LNCaP clone FGC (cell line): ENCODE results near the gene MAGI2.
A peak's percentile ranks its signal among the peaks of the same experiment; 100 is the strongest.
"Not testable (repeated sequence)": the region's sequence is repeated elsewhere in the genome, so short reads cannot be mapped to it uniquely, and the experiment has no call there.

Experiments
- DNase-seq: peaks from one replicate; pipeline ENCODE4 v3.0.0-alpha.2; 2011; ENCODE audit warnings: low read depth
- H3K4me3 ChIP-seq: 2 replicates; pipeline ENCODE4 v1.5.1; 2011; ENCODE audit warnings: mild to moderate bottlenecking, low read depth, low read length, control low read depth
- TF ChIP-seq, protein P1 (sequence below): IDR thresholded peaks from 2 replicates; pipeline ENCODE4 v1.5.1; 2012; ENCODE audit warnings: mild to moderate bottlenecking; ENCODE audit not compliant: control insufficient read depth, insufficient read depth; ENCODE audit errors: extremely low read depth

The MAGI2 gene

GRCh38 chr7:78528964-78529363 is 924.5 kb downstream of the MAGI2 start:
- H3K4me3 ChIP-seq: no peak overlapping the region
- TF ChIP-seq, protein P1, sequence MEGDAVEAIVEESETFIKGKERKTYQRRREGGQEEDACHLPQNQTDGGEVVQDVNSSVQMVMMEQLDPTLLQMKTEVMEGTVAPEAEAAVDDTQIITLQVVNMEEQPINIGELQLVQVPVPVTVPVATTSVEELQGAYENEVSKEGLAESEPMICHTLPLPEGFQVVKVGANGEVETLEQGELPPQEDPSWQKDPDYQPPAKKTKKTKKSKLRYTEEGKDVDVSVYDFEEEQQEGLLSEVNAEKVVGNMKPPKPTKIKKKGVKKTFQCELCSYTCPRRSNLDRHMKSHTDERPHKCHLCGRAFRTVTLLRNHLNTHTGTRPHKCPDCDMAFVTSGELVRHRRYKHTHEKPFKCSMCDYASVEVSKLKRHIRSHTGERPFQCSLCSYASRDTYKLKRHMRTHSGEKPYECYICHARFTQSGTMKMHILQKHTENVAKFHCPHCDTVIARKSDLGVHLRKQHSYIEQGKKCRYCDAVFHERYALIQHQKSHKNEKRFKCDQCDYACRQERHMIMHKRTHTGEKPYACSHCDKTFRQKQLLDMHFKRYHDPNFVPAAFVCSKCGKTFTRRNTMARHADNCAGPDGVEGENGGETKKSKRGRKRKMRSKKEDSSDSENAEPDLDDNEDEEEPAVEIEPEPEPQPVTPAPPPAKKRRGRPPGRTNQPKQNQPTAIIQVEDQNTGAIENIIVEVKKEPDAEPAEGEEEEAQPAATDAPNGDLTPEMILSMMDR: no peak
- DNase-seq: no peak

- DNase-seq: no peak
- H3K4me3 ChIP-seq: no peak overlapping the region
- TF ChIP-seq, protein P1: no peak
These were observed 929.5 kb downstream of the MAGI2 start for GRCh38 chr7:78523930-78524329.

GRCh38 chr7:78521961-78522360 is 931.5 kb downstream of the MAGI2 start:
- no peak for DNase-seq
- TF ChIP-seq, protein P1: no peak
- H3K4me3 ChIP-seq: no peak overlapping the region

- DNase-seq: no peak
- no peak overlapping the region for H3K4me3 ChIP-seq
- TF ChIP-seq, protein P1: no peak
These were observed 937.0 kb downstream of the MAGI2 start for GRCh38 chr7:78516450-78516849.

- TF ChIP-seq, protein P1: no peak
- DNase-seq: no peak
- H3K4me3 ChIP-seq: no peak overlapping the region
These were observed 938.8 kb downstream of the MAGI2 start for GRCh38 chr7:78514634-78515033.

DNA sequence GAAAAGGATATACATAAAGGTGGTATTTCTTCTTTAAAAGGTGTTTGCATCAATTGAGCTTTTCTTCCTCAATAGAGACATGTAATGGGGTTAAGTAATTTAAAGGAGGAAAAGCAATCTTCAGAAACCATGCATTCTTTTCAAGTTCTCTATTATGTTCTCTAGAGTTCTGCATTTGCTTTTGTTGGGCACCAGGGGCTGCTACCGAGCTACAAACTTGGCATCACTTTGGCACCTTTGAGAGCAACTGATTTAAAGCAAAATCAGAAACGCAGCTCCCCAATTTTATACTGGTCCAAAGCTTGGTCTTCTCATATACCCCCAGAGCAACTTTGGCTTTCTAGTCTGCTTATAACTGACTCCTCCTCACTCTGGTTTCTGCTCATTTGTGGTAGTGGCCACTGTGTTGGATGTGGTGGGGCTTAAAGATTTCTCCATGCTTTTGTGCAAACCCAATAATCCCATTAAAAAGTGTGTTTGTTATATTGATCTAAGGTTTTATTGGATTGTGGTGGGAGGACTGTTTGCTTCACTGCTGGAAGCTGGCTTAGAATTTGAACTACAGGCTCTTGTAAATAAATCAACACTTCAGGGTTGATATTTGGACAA is 942.8 kb downstream of the MAGI2 start:
- no peak overlapping the region for H3K4me3 ChIP-seq
- TF ChIP-seq, protein P1: peak; percentile 81
- DNase-seq: no peak

DNA sequence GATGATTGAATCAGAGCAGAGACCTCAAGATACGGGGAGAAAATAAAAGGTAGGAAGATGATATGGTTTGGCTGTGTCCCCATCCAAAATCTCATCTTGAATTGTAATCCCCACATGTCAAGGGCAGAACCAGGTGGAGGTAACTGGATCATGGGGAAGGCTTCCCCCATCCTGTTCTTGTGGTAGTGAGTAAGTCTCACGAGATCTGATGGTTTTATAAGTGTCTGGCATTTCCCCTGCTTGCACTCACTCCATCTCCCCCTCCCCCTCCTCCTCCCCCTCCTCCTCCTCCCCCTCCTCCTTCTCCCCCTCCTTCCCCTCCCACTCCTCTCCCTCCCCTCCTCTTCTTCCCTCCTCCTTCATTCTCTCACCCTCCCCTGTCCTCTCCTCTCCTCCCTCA is 950.2 kb downstream of the MAGI2 start:
- not testable (repeated sequence) for DNase-seq, H3K4me3 ChIP-seq
